ENCODE results near the gene GRK4. TPM values are rescaled to one million over a fixed set of nuclear protein-coding genes. Genes with fewer than 3 reads are reported as not detected.
"Not testable (repeated sequence)": the region's sequence is repeated elsewhere in the genome, so short reads cannot be mapped to it uniquely, and the experiment has no call there.

Gene GRK4
- total RNA-seq, 1 donor from 2014 or later: 6.7 TPM

DNA sequence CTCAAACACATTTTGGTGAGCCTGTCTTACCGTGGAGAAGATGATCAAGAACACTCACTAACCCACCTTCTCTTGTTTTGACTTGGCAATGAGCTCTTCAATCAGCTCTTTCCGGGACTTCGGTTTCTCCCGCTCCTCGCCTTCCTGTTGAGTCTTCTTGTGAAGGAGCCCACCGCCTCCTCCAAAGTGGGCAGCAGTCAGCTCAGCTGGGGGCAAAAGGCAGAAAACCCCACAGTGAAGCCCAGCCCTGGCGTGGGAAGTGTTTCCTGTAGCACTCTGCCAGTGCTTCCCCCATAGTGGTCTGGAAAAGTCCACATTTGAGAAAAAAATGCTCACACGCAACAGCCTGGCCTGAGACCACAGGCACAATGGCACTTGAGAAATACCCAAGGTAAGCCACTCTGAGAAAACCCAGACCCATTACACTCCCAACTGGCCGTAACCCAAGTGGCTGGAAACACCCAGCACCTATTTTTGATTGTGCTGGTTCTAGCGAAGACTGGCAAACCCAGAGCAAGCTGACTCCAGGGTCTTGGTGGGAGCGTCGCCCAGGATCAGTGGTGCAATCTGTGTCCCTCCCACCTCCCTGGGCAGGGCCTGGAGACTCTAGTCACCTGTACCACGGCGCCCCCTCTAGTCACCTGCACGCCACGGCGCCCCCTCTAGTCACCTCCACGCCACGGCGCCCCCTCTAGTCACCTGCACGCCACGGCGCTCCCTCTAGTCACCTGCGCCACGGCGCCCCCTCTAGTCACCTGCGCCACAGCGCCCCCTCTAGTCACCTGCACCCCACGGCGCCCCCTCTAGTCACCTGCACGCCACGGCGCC, 8.8 kb upstream of the GRK4 start:
- H3K36me3 Mint-ChIP-seq (ENCODE audit: low read depth, unreplicated experiment): peaks cover 37% of the 10 kb centered on the region
- H3K79me2 ChIP-seq (ENCODE audit: insufficient read depth, low read length): peaks cover 42% of the 10 kb centered on the region

DNA sequence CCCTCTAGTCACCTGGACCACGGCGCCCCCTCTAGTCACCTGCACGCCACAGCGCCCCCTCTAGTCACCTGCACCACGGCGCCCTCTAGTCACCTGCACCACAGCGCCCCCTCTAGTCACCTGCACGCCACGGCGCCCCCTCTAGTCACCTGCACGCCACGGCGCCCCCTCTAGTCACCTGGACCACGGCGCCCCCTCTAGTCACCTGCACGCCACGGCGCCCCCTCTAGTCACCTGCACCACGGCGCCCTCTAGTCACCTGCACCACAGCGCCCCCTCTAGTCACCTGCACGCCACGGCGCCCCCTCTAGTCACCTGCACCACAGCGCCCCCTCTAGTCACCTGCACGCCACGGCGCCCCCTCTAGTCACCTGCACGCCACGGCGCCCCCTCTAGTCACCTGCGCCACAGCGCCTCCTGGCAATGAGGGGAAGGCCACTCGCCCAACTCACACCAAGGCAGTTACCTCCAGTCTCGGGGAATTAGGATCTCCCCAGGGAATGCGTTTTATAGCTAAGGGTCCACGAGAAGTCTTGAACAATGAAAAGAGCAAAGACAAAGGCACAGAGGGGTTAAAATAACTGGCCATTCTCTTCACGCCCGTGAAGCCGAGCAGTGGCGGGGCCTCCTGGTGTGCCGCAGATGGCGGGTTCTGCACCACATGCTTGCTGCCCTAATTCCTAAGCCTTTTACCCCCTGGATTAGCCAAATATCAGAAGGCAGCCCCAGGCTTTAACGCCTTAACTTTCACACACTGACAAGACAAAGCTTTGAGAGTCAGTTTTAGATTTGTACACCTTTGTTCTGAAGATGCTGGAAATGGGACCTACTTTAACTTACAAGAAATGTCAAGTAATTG, 8.0 kb upstream of the GRK4 start:
- H3K4me3 ChIP-seq (ENCODE audit: insufficient read depth, low read depth, low read length); DNase-seq (ENCODE audit: low read depth); H3K9me3 Mint-ChIP-seq (ENCODE audit: unreplicated experiment): not testable (repeated sequence)

More for the DNA sequence above, 8.8 kb upstream of the GRK4 start:
- no peak overlapping the region for H2AFZ ChIP-seq (ENCODE audit: low read depth, low read length)
- H3K4me3 ChIP-seq (ENCODE audit: insufficient read depth, low read depth, low read length): no peak overlapping the region
- Mint-ChIP-seq H3K9me3 (ENCODE audit: unreplicated experiment) (no peaks in the 10 kb centered on the region), H3K27ac (ENCODE audit: unreplicated experiment) (no peak overlapping the region), H3K4me1 (ENCODE audit: low read depth, unreplicated experiment) (peaks cover 24% of the 10 kb centered on the region), H3K27me3 (ENCODE audit: low read depth, unreplicated experiment) (no peaks in the 10 kb centered on the region), H3K4me3 (ENCODE audit: unreplicated experiment) (no peak overlapping the region)
- peaks cover 48% of the 10 kb centered on the region for H3K36me3 ChIP-seq (ENCODE audit: insufficient read depth, low read length)
- FAIRE-seq (no peak), DNase-seq (ENCODE audit: low read depth) (no peak)
- peaks cover 14% of the 10 kb centered on the region for H3K4me1 ChIP-seq (ENCODE audit: insufficient read depth, low read length)
- TF ChIP-seq, protein P1, sequence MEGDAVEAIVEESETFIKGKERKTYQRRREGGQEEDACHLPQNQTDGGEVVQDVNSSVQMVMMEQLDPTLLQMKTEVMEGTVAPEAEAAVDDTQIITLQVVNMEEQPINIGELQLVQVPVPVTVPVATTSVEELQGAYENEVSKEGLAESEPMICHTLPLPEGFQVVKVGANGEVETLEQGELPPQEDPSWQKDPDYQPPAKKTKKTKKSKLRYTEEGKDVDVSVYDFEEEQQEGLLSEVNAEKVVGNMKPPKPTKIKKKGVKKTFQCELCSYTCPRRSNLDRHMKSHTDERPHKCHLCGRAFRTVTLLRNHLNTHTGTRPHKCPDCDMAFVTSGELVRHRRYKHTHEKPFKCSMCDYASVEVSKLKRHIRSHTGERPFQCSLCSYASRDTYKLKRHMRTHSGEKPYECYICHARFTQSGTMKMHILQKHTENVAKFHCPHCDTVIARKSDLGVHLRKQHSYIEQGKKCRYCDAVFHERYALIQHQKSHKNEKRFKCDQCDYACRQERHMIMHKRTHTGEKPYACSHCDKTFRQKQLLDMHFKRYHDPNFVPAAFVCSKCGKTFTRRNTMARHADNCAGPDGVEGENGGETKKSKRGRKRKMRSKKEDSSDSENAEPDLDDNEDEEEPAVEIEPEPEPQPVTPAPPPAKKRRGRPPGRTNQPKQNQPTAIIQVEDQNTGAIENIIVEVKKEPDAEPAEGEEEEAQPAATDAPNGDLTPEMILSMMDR (IDR thresholded peaks at IDR 0.05; ENCODE audit: insufficient read depth, low read depth, low read length): no peak
- no peak for TF ChIP-seq EZH2 (IDR thresholded peaks at IDR 0.05; ENCODE audit: insufficient read depth, low read length)
- H3K9ac ChIP-seq (ENCODE audit: low read length): no peak overlapping the region
- H3K9me3 ChIP-seq (ENCODE audit: insufficient read depth, low read depth, low read length): no peaks in the 10 kb centered on the region
- no peak overlapping the region for H3K27ac ChIP-seq (ENCODE audit: low read depth, low read length)
- H3K4me2 ChIP-seq (ENCODE audit: low read length): no peak overlapping the region
- peaks cover 59% of the 10 kb centered on the region for H4K20me1 ChIP-seq (ENCODE audit: insufficient read depth, low read length)
- no peaks in the 10 kb centered on the region for H3K27me3 ChIP-seq (ENCODE audit: insufficient read depth, low read length)

DNA sequence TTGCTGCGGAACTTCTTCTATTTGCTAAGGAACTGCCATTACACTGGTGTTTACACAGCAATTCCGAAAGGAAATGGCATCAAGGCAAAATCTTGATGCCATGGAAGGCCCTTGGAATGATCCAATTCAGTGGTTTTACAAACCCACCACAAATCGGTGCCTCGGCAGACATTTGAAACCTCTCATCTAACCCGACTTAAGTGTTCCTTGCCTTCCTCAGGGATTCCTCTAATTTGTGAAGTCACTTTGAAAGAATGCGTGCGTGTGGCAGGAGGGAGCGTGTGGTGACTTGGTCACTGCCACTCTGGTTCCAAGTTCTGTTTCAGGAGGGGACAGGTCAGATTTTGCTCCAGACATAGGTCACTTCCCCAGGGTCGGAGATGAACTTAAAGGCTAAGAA, 4.9 kb upstream of the GRK4 start:
- H3K27me3 ChIP-seq (ENCODE audit: insufficient read depth, low read length): no peaks in the 10 kb centered on the region
- DNase-seq (ENCODE audit: low read depth): peak; percentile 80
- H3K27ac ChIP-seq (ENCODE audit: low read depth, low read length): peak overlapping the region; percentile 52
- peaks cover 68% of the 10 kb centered on the region for H3K79me2 ChIP-seq (ENCODE audit: insufficient read depth, low read length)
- H3K4me2 ChIP-seq (ENCODE audit: low read length): peak overlapping the region; percentile 44
- peak overlapping the region; percentile 18 for H3K9ac ChIP-seq (ENCODE audit: low read length)
- no peak overlapping the region for H3K4me3 ChIP-seq (ENCODE audit: insufficient read depth, low read depth, low read length)
- no peak for FAIRE-seq
- no peaks in the 10 kb centered on the region for H3K9me3 ChIP-seq (ENCODE audit: insufficient read depth, low read depth, low read length)
- TF ChIP-seq, protein P1 (IDR thresholded peaks at IDR 0.05; ENCODE audit: insufficient read depth, low read depth, low read length): no peak
- no peak for TF ChIP-seq EZH2 (IDR thresholded peaks at IDR 0.05; ENCODE audit: insufficient read depth, low read length)
- H3K4me1 ChIP-seq (ENCODE audit: insufficient read depth, low read length): peaks cover 24% of the 10 kb centered on the region
- no peaks in the 10 kb centered on the region for H3K27me3 Mint-ChIP-seq (ENCODE audit: low read depth, unreplicated experiment)
- peaks cover 20% of the 10 kb centered on the region for H3K36me3 Mint-ChIP-seq (ENCODE audit: low read depth, unreplicated experiment)
- H3K27ac Mint-ChIP-seq (ENCODE audit: unreplicated experiment): peak overlapping the region; percentile 90
- peak overlapping the region; percentile 0 for H3K4me3 Mint-ChIP-seq (ENCODE audit: unreplicated experiment)
- H2AFZ ChIP-seq (ENCODE audit: low read depth, low read length): no peak overlapping the region
- peaks cover 30% of the 10 kb centered on the region for H3K4me1 Mint-ChIP-seq (ENCODE audit: low read depth, unreplicated experiment)
- H3K36me3 ChIP-seq (ENCODE audit: insufficient read depth, low read length): peaks cover 21% of the 10 kb centered on the region
- H3K9me3 Mint-ChIP-seq (ENCODE audit: unreplicated experiment): no peaks in the 10 kb centered on the region
- peaks cover 64% of the 10 kb centered on the region for H4K20me1 ChIP-seq (ENCODE audit: insufficient read depth, low read length)

More for the DNA sequence above, 8.0 kb upstream of the GRK4 start:
- peaks cover 14% of the 10 kb centered on the region for H3K4me1 ChIP-seq (ENCODE audit: insufficient read depth, low read length)
- not testable (repeated sequence) for H3K9me3 ChIP-seq (ENCODE audit: insufficient read depth, low read depth, low read length); H3K4me2 ChIP-seq (ENCODE audit: low read length); H3K27me3 Mint-ChIP-seq (ENCODE audit: low read depth, unreplicated experiment); H3K9ac ChIP-seq (ENCODE audit: low read length); FAIRE-seq; H3K27ac Mint-ChIP-seq (ENCODE audit: unreplicated experiment); H3K4me3 Mint-ChIP-seq (ENCODE audit: unreplicated experiment); H2AFZ ChIP-seq (ENCODE audit: low read depth, low read length); H3K27me3 ChIP-seq (ENCODE audit: insufficient read depth, low read length); H3K27ac ChIP-seq (ENCODE audit: low read depth, low read length)
- H3K36me3 Mint-ChIP-seq (ENCODE audit: low read depth, unreplicated experiment): peaks cover 33% of the 10 kb centered on the region
- peaks cover 58% of the 10 kb centered on the region for H4K20me1 ChIP-seq (ENCODE audit: insufficient read depth, low read length)
- H3K79me2 ChIP-seq (ENCODE audit: insufficient read depth, low read length): peaks cover 46% of the 10 kb centered on the region
- peaks cover 43% of the 10 kb centered on the region for H3K36me3 ChIP-seq (ENCODE audit: insufficient read depth, low read length)
- peaks cover 26% of the 10 kb centered on the region for H3K4me1 Mint-ChIP-seq (ENCODE audit: low read depth, unreplicated experiment)

DNA sequence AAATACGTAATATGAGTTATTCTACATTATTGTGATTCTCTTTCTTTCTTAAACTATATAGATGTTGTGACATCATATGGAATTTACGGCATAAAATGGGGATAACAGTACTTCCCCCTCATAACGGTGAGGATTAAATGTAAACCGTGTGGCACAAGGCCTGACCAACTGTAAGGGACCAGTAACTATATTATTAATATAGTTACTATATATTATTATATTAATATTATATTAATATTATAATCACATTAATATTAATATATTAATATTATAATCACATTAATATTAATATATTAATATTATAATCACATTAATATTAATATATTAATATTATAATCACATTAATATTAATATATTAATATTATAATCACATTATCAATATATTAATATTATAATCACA, 2.9 kb upstream of the GRK4 start:
- not testable (repeated sequence) for H3K9ac ChIP-seq (ENCODE audit: low read length); H3K27me3 Mint-ChIP-seq (ENCODE audit: low read depth, unreplicated experiment); H2AFZ ChIP-seq (ENCODE audit: low read depth, low read length); DNase-seq (ENCODE audit: low read depth); H3K27me3 ChIP-seq (ENCODE audit: insufficient read depth, low read length); H3K4me2 ChIP-seq (ENCODE audit: low read length); H3K27ac ChIP-seq (ENCODE audit: low read depth, low read length); H3K9me3 Mint-ChIP-seq (ENCODE audit: unreplicated experiment); H3K4me3 Mint-ChIP-seq (ENCODE audit: unreplicated experiment); H3K4me3 ChIP-seq (ENCODE audit: insufficient read depth, low read depth, low read length); H3K9me3 ChIP-seq (ENCODE audit: insufficient read depth, low read depth, low read length); H3K36me3 Mint-ChIP-seq (ENCODE audit: low read depth, unreplicated experiment); H3K27ac Mint-ChIP-seq (ENCODE audit: unreplicated experiment); FAIRE-seq
- peaks cover 78% of the 10 kb centered on the region for H3K79me2 ChIP-seq (ENCODE audit: insufficient read depth, low read length)
- peaks cover 64% of the 10 kb centered on the region for H4K20me1 ChIP-seq (ENCODE audit: insufficient read depth, low read length)
- peaks cover 28% of the 10 kb centered on the region for H3K4me1 ChIP-seq (ENCODE audit: insufficient read depth, low read length)
- H3K36me3 ChIP-seq (ENCODE audit: insufficient read depth, low read length): peaks cover 16% of the 10 kb centered on the region
- peaks cover 31% of the 10 kb centered on the region for H3K4me1 Mint-ChIP-seq (ENCODE audit: low read depth, unreplicated experiment)
